Limb (tissue), 2 donors: ENCODE data around the gene AK8.

Source experiments
- DNase-seq, 2 donors: peaks; one replicate each; pipeline ENCODE4 v3.0.0-alpha.2; 2016; ENCODE audit errors: extremely low spot score in 2 of 2

The AK8 gene

GRCh38 chr9:132745756-132746709, 132.1 kb downstream of the AK8 start:
- DNase-seq: no peak

- DNase-seq: peak; percentile 27 to 66
Measured at GRCh38 chr9:132744881-132745755, 133.0 kb downstream of the AK8 start.

- no peak for DNase-seq
Measured at GRCh38 chr9:132743931-132744479, 134.1 kb downstream of the AK8 start.

GRCh38 chr9:132742821-132743311, 135.2 kb downstream of the AK8 start:
- peak in 1 of 2 donors; percentile 16 for DNase-seq

GRCh38 chr9:132740526-132741309, 137.4 kb downstream of the AK8 start:
- no peak for DNase-seq

- no peak for DNase-seq
Measured at GRCh38 chr9:132739710-132740310, 138.3 kb downstream of the AK8 start.

GRCh38 chr9:132733260-132733815, 144.7 kb downstream of the AK8 start:
- peak; percentile 15 to 40 for DNase-seq

GRCh38 chr9:132732326-132733259, 145.5 kb downstream of the AK8 start:
- DNase-seq: no peak

GRCh38 chr9:132731230-132731629, 146.9 kb downstream of the AK8 start:
- DNase-seq: no peak

GRCh38 chr9:132730054-132731033, 147.7 kb downstream of the AK8 start:
- DNase-seq: no peak

- DNase-seq: no peak
Measured at GRCh38 chr9:132729235-132729890, 148.7 kb downstream of the AK8 start.

- no peak for DNase-seq
Measured at GRCh38 chr9:132728497-132728896, 149.6 kb downstream of the AK8 start.

- no peak for DNase-seq
Measured at GRCh38 chr9:132728071-132728470, 150.0 kb downstream of the AK8 start.

- no peak for DNase-seq
Measured at GRCh38 chr9:132726576-132727130, 151.4 kb downstream of the AK8 start.

GRCh38 chr9:132725306-132725705, 152.8 kb downstream of the AK8 start:
- DNase-seq: no peak

- no peak for DNase-seq
Measured at GRCh38 chr9:132723809-132724208, 154.3 kb downstream of the AK8 start.

GRCh38 chr9:132722564-132723065, 155.5 kb downstream of the AK8 start:
- no peak for DNase-seq
